Measurements from ENCODE around the gene KCTD8.

KCTD8 gene

DNA sequence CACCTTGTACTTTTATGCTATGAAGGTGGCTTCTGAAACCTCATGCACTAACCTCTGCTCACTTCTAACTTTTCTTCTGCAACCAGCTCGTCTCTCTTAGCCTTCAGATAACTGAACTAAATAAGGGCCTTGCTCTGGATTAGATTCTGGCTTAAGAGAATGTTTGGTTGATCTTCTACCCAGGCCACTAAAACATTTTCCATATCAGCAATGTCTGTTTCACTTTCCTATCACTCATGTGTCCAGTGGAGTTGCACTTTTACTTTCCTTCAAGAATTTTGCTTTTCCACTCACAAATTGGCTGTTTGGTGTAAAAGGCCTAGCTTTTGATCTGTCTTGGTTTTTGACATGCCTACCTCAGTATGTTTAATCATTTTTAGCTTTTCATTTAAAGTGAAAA, 105.8 kb downstream of the KCTD8 start:
- TF ChIP-seq, protein P1, sequence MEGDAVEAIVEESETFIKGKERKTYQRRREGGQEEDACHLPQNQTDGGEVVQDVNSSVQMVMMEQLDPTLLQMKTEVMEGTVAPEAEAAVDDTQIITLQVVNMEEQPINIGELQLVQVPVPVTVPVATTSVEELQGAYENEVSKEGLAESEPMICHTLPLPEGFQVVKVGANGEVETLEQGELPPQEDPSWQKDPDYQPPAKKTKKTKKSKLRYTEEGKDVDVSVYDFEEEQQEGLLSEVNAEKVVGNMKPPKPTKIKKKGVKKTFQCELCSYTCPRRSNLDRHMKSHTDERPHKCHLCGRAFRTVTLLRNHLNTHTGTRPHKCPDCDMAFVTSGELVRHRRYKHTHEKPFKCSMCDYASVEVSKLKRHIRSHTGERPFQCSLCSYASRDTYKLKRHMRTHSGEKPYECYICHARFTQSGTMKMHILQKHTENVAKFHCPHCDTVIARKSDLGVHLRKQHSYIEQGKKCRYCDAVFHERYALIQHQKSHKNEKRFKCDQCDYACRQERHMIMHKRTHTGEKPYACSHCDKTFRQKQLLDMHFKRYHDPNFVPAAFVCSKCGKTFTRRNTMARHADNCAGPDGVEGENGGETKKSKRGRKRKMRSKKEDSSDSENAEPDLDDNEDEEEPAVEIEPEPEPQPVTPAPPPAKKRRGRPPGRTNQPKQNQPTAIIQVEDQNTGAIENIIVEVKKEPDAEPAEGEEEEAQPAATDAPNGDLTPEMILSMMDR (IDR thresholded peaks at IDR 0.05; ENCODE audit: low read depth, low read length, missing control alignments) = no peak
- no peak for DNase-seq (ENCODE audit: low read depth)
- in situ Hi-C loops (cut with HindIII; ENCODE audit: low sequenced_read_pairs) = no loop called here
- H3K4me3 ChIP-seq (ENCODE audit: low read depth, low read length) = no peak overlapping the region

DNA sequence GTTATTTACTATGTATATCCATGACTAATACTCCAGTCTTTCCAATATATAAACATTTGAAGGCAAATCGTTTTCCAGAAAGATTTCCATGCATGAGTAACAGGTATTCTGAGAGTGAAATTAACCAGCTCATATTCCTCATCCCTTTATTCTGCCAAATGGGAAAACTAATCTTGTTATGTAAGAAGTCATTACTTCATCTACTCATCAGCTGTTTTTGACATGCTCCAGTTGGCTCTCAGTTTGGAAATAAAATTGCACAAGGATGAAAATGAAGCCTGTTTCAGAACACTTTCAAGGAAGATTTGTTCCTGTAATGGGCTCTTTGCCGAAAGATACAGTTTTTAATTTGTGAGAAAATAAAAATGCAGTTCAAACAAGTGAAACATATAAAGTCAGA, 121.9 kb downstream of the KCTD8 start:
- H3K4me3 ChIP-seq (ENCODE audit: low read depth, low read length) = no peak overlapping the region
- no peak for DNase-seq (ENCODE audit: low read depth)
- TF ChIP-seq, protein P1 (IDR thresholded peaks at IDR 0.05; ENCODE audit: low read depth, low read length, missing control alignments) = no peak
- in situ Hi-C loops (cut with HindIII; ENCODE audit: low sequenced_read_pairs) = no loop called here

DNA sequence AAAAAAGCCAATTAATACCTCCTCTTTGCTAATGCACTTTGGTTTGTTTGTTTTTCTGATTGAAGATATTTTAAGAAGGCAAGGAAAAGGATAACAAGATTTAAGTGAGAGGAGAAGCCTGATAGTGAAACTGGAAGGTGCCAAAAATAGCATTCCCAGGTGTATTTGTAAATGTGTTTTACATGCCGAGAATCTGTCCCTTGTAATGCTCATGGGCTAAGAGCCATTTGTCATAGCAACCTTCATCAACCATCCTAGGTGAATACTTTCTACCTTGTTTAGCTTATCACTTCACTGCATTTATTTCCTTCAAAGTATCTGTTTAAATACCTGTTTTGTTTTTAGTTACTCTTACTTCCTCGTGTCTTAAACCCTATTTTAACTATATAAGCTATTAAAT, 127.8 kb downstream of the KCTD8 start:
- no peak overlapping the region for H3K4me3 ChIP-seq (ENCODE audit: low read depth, low read length)
- in situ Hi-C loops (cut with HindIII; ENCODE audit: low sequenced_read_pairs) = no loop called here
- no peak for DNase-seq (ENCODE audit: low read depth)
- TF ChIP-seq, protein P1 (IDR thresholded peaks at IDR 0.05; ENCODE audit: low read depth, low read length, missing control alignments) = no peak

DNA sequence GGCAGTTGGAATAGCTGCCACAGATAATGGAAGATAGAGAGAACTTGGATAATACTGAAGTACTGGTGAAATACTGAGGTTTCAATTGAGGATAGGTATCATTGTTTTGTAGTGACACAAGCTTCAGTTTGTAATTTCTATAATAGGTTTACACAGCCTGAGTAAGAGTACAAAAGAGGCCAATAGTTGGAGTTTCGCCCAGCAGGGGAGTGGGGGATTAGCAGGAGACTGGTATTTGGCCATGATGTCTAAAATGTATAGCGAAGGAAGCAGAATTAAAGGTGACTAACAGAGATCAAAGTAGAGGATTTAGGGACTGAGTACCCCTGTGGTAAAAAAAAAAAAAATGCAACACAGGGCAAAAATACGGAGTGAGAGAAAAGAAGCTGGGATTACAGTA, 129.5 kb downstream of the KCTD8 start:
- DNase-seq (ENCODE audit: low read depth) = no peak
- in situ Hi-C loops (cut with HindIII; ENCODE audit: low sequenced_read_pairs) = no loop called here
- TF ChIP-seq, protein P1 (IDR thresholded peaks at IDR 0.05; ENCODE audit: low read depth, low read length, missing control alignments) = no peak
- no peak overlapping the region for H3K4me3 ChIP-seq (ENCODE audit: low read depth, low read length)

DNA sequence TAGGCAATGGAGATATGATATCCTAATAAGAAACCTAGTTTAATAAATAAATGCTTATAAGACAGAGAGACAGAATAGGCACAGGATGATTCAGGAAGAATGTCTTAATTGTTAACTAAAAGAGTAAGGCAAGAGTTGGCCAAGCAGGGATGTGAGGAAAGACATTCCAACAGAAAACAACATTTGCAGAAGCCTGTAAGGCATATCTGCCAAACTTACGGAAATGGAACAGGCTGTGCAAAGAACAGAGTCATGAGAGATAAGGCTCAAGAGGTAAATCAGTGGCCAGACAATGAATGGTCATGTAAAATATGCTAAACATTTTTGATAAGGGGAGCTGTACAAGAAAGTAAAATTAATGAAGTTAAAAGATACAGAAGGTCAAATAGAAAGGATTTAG, 134.9 kb downstream of the KCTD8 start:
- TF ChIP-seq, protein P1 (IDR thresholded peaks at IDR 0.05; ENCODE audit: low read depth, low read length, missing control alignments) = no peak
- no peak overlapping the region for H3K4me3 ChIP-seq (ENCODE audit: low read depth, low read length)
- no peak for DNase-seq (ENCODE audit: low read depth)
- in situ Hi-C loops (cut with HindIII; ENCODE audit: low sequenced_read_pairs) = no loop called here

DNA sequence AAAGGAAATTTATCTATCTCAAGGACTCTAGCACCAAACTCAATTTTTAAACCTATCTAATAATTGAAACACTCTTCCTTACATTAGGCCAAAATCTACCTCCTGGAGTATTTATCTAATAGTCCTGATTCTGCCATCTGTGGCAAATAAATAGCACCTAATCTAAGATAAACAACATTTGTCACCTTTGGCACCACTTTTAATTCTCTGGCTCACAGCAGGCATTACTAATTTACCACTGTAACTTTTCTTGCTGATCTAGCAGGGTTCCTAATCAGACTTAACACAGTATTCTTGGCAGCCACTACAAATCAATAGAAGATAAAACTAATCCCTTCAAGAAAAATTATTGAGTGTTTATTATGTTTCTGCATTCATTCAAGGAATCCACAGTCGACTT, 161.1 kb downstream of the KCTD8 start:
- TF ChIP-seq, protein P1 (IDR thresholded peaks at IDR 0.05; ENCODE audit: low read depth, low read length, missing control alignments) = no peak
- no peak overlapping the region for H3K4me3 ChIP-seq (ENCODE audit: low read depth, low read length)
- no peak for DNase-seq (ENCODE audit: low read depth)
- in situ Hi-C loops (cut with HindIII; ENCODE audit: low sequenced_read_pairs) = no loop called here

DNA sequence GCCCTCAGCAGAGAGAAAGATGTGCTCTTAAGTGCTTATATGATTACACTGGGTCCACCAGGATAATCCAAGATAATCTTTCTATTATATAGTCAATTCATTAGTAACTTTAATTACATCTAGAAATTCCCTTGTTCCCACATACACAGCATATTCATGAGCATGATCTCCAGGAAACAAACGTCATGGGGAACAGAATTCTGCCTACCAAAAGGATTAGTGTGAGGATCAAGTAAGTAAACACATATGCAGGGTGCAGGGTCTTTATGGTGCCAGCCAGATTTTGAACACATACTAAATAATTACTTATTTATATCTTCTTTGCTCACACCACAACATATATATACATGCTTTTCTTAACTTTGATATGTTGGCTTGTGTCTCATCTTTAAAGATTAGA, 169.1 kb downstream of the KCTD8 start:
- H3K4me3 ChIP-seq (ENCODE audit: low read depth, low read length) = no peak overlapping the region
- DNase-seq (ENCODE audit: low read depth) = no peak
- in situ Hi-C loops (cut with HindIII; ENCODE audit: low sequenced_read_pairs) = no loop called here
- TF ChIP-seq, protein P1 (IDR thresholded peaks at IDR 0.05; ENCODE audit: low read depth, low read length, missing control alignments) = no peak

All from astrocyte of the cerebellum (primary cell).